PC-9 (cell line): ENCODE results near the gene DMBT1. TPM values are rescaled to one million over a fixed set of nuclear protein-coding genes. Genes with fewer than 3 reads are reported as not detected.

ENCODE experiments used
- BruUV-seq: library from RNA; stranded (reverse); fragments of 400-500 nt; replicated peaks from 2 replicates; lab custom pipeline; 2021; lab: Mats Ljungman, UMichigan
- CTCF ChIA-PET: fragments of 300-600 bp; sonication (Branson Sonifier 250); formaldehyde crosslinking; loops from one replicate; lab custom pipeline; 2022; ENCODE audit warnings: antibody characterized with exemption; lab: Charles Lee
- POLR2A ChIA-PET: fragments of 300-600 bp; sonication (Branson Sonifier 250); formaldehyde crosslinking; loops from one replicate; lab custom pipeline; 2022; ENCODE audit warnings: antibody characterized with exemption; ENCODE audit not compliant: unreplicated experiment; lab: Charles Lee
- DNase-seq, 2 experiments: peaks; one replicate each; pipeline versions ENCODE4 v3.0.0 to v3.0.0-alpha.2; 2015 to 2022; ENCODE audit warnings: mixed read lengths in 1 of 2
- H2AFZ ChIP-seq: fragments of 200-600 bp; sonication (generic); 2 replicates; pipeline ENCODE4 v1.8.1; 2017; ENCODE audit warnings: antibody characterized with exemption
- H3F3A ChIP-seq: fragments of 200-600 bp; sonication (generic); 2 replicates; pipeline ENCODE4 v1.8.1; 2017; ENCODE audit warnings: antibody characterized with exemption, mild to moderate bottlenecking, low read depth; ENCODE audit not compliant: insufficient read depth
- H3K27ac ChIP-seq: fragments of 200-600 bp; sonication (generic); 2 replicates; pipeline ENCODE4 v1.6.1; 2016; ENCODE audit warnings: mixed run types
- H3K27me3 ChIP-seq: fragments of 200-600 bp; sonication (generic); 2 replicates; pipeline ENCODE4 v1.6.1; 2016; ENCODE audit warnings: low read depth, mixed run types; ENCODE audit not compliant: insufficient read depth
- H3K36me3 ChIP-seq: fragments of 200-600 bp; sonication (generic); 2 replicates; pipeline ENCODE4 v1.6.1; 2016; ENCODE audit warnings: low read depth, mixed run types
- H3K4me1 ChIP-seq: fragments of 200-600 bp; sonication (generic); replicated peaks from 2 replicates; pipeline ENCODE4 v1.6.1; 2016; ENCODE audit warnings: mixed run types; ENCODE audit not compliant: insufficient read depth
- H3K4me2 ChIP-seq: fragments of 200-600 bp; sonication (generic); 2 replicates; pipeline ENCODE4 v1.6.1; 2017; ENCODE audit warnings: mixed run types
- H3K4me3 ChIP-seq: fragments of 200-600 bp; sonication (generic); 2 replicates; pipeline ENCODE4 v1.6.1; 2016; ENCODE audit warnings: mixed run types
- H3K79me2 ChIP-seq: fragments of 200-600 bp; sonication (generic); 2 replicates; pipeline ENCODE4 v1.6.1; 2017; ENCODE audit warnings: low read depth, mixed run types
- H3K9me2 ChIP-seq: fragments of 200-600 bp; sonication (generic); 2 replicates; pipeline ENCODE4 v1.8.1; 2017; ENCODE audit warnings: mild to moderate bottlenecking; ENCODE audit not compliant: insufficient read depth
- H3K9me3 ChIP-seq: fragments of 200-600 bp; sonication (generic); 2 replicates; pipeline ENCODE4 v1.8.1; 2016; ENCODE audit warnings: low read depth; ENCODE audit not compliant: insufficient read depth
- H4K20me1 ChIP-seq: fragments of 200-600 bp; sonication (generic); 2 replicates; pipeline ENCODE4 v1.8.1; 2017; ENCODE audit not compliant: insufficient read depth
- CTCF ChIP-seq: fragments of 200-600 bp; sonication (generic); conservative IDR thresholded peaks from 2 replicates; pipeline ENCODE4 v1.6.1; 2017; ENCODE audit warnings: mixed run types, antibody characterized with exemption, mild to moderate bottlenecking, moderate library complexity
- EZH2 ChIP-seq: fragments of 200-600 bp; sonication (generic); IDR thresholded peaks from 2 replicates; pipeline ENCODE4 v1.8.0; 2017; ENCODE audit warnings: antibody characterized with exemption, low read depth
- intact Hi-C: fragments of 100-400 bp; cut with micrococcal nuclease; formaldehyde crosslinking; loops from one replicate; pipeline ENCODE4 v1.10.0; 2022; ENCODE audit not compliant: unreplicated experiment
- total RNA-seq: library from RNA; stranded (reverse); gene quantifications from 2 replicates; pipeline ENCODE4 v1.2.3, GENCODE V29; 2021

Gene DMBT1
- total RNA-seq, 1 experiment from 2014 or later: 0.98 TPM

- BruUV-seq: no TSS peak
- Histone ChIP-seq H3K36me3 (no peaks in the 10 kb centered on the region), H3K4me3 (no peak overlapping the region), H3K4me1 (no peaks in the 10 kb centered on the region), H3F3A (no peaks in the 10 kb centered on the region), H3K9me3 (no peaks in the 10 kb centered on the region), H3K79me2 (no peaks in the 10 kb centered on the region), H3K9me2 (no peaks in the 10 kb centered on the region), H3K27me3 (no peaks in the 10 kb centered on the region), H4K20me1 (no peaks in the 10 kb centered on the region), H2AFZ (no peak overlapping the region), H3K27ac (no peak overlapping the region), H3K4me2 (no peak overlapping the region)
- ChIA-PET POLR2A (no interaction called here), CTCF (no interaction called here)
- no peak for DNase-seq
- no peak for TF ChIP-seq CTCF
- TF ChIP-seq EZH2: no peak
- intact Hi-C loops: no loop called here
These were observed 12.0 kb upstream of the DMBT1 start for GRCh38 chr10:122548407-122549085.

GRCh38 chr10:122549636-122550035, 10.9 kb upstream of the DMBT1 start:
- H3K4me2 ChIP-seq: no peak overlapping the region
- H4K20me1 ChIP-seq: no peaks in the 10 kb centered on the region
- no peak overlapping the region for H3K27ac ChIP-seq
- H3F3A ChIP-seq: no peaks in the 10 kb centered on the region
- H3K9me3 ChIP-seq: no peaks in the 10 kb centered on the region
- H2AFZ ChIP-seq: no peak overlapping the region
- H3K4me3 ChIP-seq: no peak overlapping the region
- H3K4me1 ChIP-seq: no peaks in the 10 kb centered on the region
- no peaks in the 10 kb centered on the region for H3K79me2 ChIP-seq
- no peak for DNase-seq
- intact Hi-C loops: no loop called here
- no peaks in the 10 kb centered on the region for H3K27me3 ChIP-seq
- TF ChIP-seq CTCF: no peak
- TF ChIP-seq EZH2: no peak
- no peaks in the 10 kb centered on the region for H3K36me3 ChIP-seq
- ChIA-PET CTCF (no interaction called here), POLR2A (no interaction called here)
- no TSS peak for BruUV-seq
- H3K9me2 ChIP-seq: no peaks in the 10 kb centered on the region

- Histone ChIP-seq H3K4me1 (no peaks in the 10 kb centered on the region), H3K79me2 (no peaks in the 10 kb centered on the region), H3K27me3 (no peaks in the 10 kb centered on the region), H3F3A (no peaks in the 10 kb centered on the region), H2AFZ (no peak overlapping the region), H3K9me3 (no peaks in the 10 kb centered on the region), H3K4me2 (no peak overlapping the region), H3K4me3 (no peak overlapping the region), H3K27ac (no peak overlapping the region), H4K20me1 (no peaks in the 10 kb centered on the region), H3K9me2 (no peaks in the 10 kb centered on the region), H3K36me3 (no peaks in the 10 kb centered on the region)
- TF ChIP-seq EZH2: no peak
- TF ChIP-seq CTCF: no peak
- CTCF ChIA-PET: interaction anchor here (0.6 kb wide), 1 partner anchor 55 kb away, joined by 3 read pairs; no protein-coding TSS in a partner anchor
- POLR2A ChIA-PET: no interaction called here
- intact Hi-C loops: no loop called here
- BruUV-seq: no TSS peak
- no peak for DNase-seq
These were observed 10.1 kb upstream of the DMBT1 start for GRCh38 chr10:122550427-122550826.
